Measurements from ENCODE around the gene SIRT1.

The SIRT1 gene

GRCh38 chr10:67883710-67884312 lies 645 bp upstream of the SIRT1 start:
- no peak for TF ChIP-seq CTCF (IDR thresholded peaks at IDR 0.05; ENCODE audit: extremely low read depth, missing control alignments)
- peak; percentile 23 for DNase-seq (ENCODE audit: low spot score)

GRCh38 chr10:67884842-67885670 lies 600 bp downstream of the SIRT1 start:
- no peak for TF ChIP-seq CTCF (IDR thresholded peaks at IDR 0.05; ENCODE audit: extremely low read depth, missing control alignments)
- peak; percentile 88 for DNase-seq (ENCODE audit: low spot score)

- no peak for TF ChIP-seq CTCF (IDR thresholded peaks at IDR 0.05; ENCODE audit: extremely low read depth, missing control alignments)
Observed at GRCh38 chr10:67893637-67894036, 9.2 kb downstream of the SIRT1 start.

GRCh38 chr10:67903581-67903980 lies 19.1 kb downstream of the SIRT1 start:
- DNase-seq (ENCODE audit: low spot score) = no peak

More at GRCh38 chr10:67893637-67894036, 9.2 kb downstream of the SIRT1 start:
- DNase-seq (ENCODE audit: low spot score) = no peak

GRCh38 chr10:67912331-67912946 lies 28.0 kb downstream of the SIRT1 start:
- no peak for DNase-seq (ENCODE audit: low spot score)
- no peak for TF ChIP-seq CTCF (IDR thresholded peaks at IDR 0.05; ENCODE audit: extremely low read depth, missing control alignments)

More at GRCh38 chr10:67903581-67903980, 19.1 kb downstream of the SIRT1 start:
- no peak for TF ChIP-seq CTCF (IDR thresholded peaks at IDR 0.05; ENCODE audit: extremely low read depth, missing control alignments)

GRCh38 chr10:67914777-67915340 lies 30.4 kb downstream of the SIRT1 start:
- TF ChIP-seq CTCF (IDR thresholded peaks at IDR 0.05; ENCODE audit: extremely low read depth, missing control alignments) = no peak
- DNase-seq (ENCODE audit: low spot score) = no peak

- no peak for DNase-seq (ENCODE audit: low spot score)
- no peak for TF ChIP-seq CTCF (IDR thresholded peaks at IDR 0.05; ENCODE audit: extremely low read depth, missing control alignments)
Observed at GRCh38 chr10:67917169-67917568, 32.7 kb downstream of the SIRT1 start.

Data from GM20000 (cell line).